HG02642 (cell line): ENCODE data around the gene ABL2.

Source experiments
- ATAC-seq: cut with Tn5 transposase; IDR thresholded peaks from one replicate; pipeline ENCODE4 v1.9.1; 2021; ENCODE audit warnings: mild to moderate bottlenecking; ENCODE audit not compliant: unreplicated experiment, poor library complexity

Gene ABL2

GRCh38 chr1:179103999-179104398 lies 125.5 kb downstream of the ABL2 start:
- ATAC-seq, result no peak

- no peak for ATAC-seq
These were observed 127.9 kb downstream of the ABL2 start for GRCh38 chr1:179101566-179101965.

GRCh38 chr1:179099891-179100290 lies 129.6 kb downstream of the ABL2 start:
- ATAC-seq, result no peak

GRCh38 chr1:179095924-179096323 lies 133.6 kb downstream of the ABL2 start:
- ATAC-seq, result no peak

GRCh38 chr1:179095377-179095776 lies 134.1 kb downstream of the ABL2 start:
- no peak for ATAC-seq

GRCh38 chr1:179094818-179095217 lies 134.7 kb downstream of the ABL2 start:
- no peak for ATAC-seq

- no peak for ATAC-seq
These were observed 136.5 kb downstream of the ABL2 start for GRCh38 chr1:179092896-179093461.

GRCh38 chr1:179091691-179092165 lies 137.7 kb downstream of the ABL2 start:
- no peak for ATAC-seq

GRCh38 chr1:179090923-179091322 lies 138.6 kb downstream of the ABL2 start:
- ATAC-seq, result no peak

- no peak for ATAC-seq
These were observed 139.0 kb downstream of the ABL2 start for GRCh38 chr1:179090522-179090921.

GRCh38 chr1:179089827-179090482 lies 139.5 kb downstream of the ABL2 start:
- no peak for ATAC-seq

- no peak for ATAC-seq
These were observed 141.8 kb downstream of the ABL2 start for GRCh38 chr1:179087665-179088064.

- no peak for ATAC-seq
These were observed 145.9 kb downstream of the ABL2 start for GRCh38 chr1:179083533-179083932.

- ATAC-seq, result no peak
These were observed 146.5 kb downstream of the ABL2 start for GRCh38 chr1:179082999-179083335.

- peak; percentile 19 for ATAC-seq
These were observed 147.0 kb downstream of the ABL2 start for GRCh38 chr1:179082333-179082998.

- peak; percentile 91 for ATAC-seq
These were observed 147.7 kb downstream of the ABL2 start, which contains the start of gene TOR3A for GRCh38 chr1:179081687-179082332. TSS of gene TOR3A (plus strand) at chr1:179082070. CDS start at chr1:179082129, 59 bp downstream.

GRCh38 chr1:179080866-179081686 lies 148.4 kb downstream of the ABL2 start:
- no peak for ATAC-seq

GRCh38 chr1:179079113-179079761 lies 150.2 kb downstream of the ABL2 start:
- no peak for ATAC-seq

GRCh38 chr1:179077396-179077795 lies 152.1 kb downstream of the ABL2 start:
- ATAC-seq, result no peak

GRCh38 chr1:179066471-179066870 lies 163.0 kb downstream of the ABL2 start:
- ATAC-seq, result no peak
